Ishikawa (cell line): ENCODE results near the gene ZBTB6.

Experiments
- CEBPB ChIP-seq: IDR thresholded peaks from 2 replicates; pipeline ENCODE4 v1.6.1; 2012
- CREB1 ChIP-seq: IDR thresholded peaks from 2 replicates; pipeline ENCODE4 v1.6.1; 2012; ENCODE audit warnings: low read depth
- EGR1 ChIP-seq: IDR thresholded peaks from 2 replicates; pipeline ENCODE4 v1.6.1; 2012
- EP300 ChIP-seq: IDR thresholded peaks from 2 replicates; pipeline ENCODE4 v1.6.1; 2012; ENCODE audit warnings: borderline replicate concordance
- FOXM1 ChIP-seq: IDR thresholded peaks from 2 replicates; pipeline ENCODE4 v1.6.1; 2012; ENCODE audit warnings: low read depth, borderline replicate concordance
- MAX ChIP-seq: IDR thresholded peaks from 2 replicates; pipeline ENCODE4 v1.6.1; 2012
- NFIC ChIP-seq: IDR thresholded peaks from 2 replicates; pipeline ENCODE4 v1.6.1; 2012
- RAD21 ChIP-seq: IDR thresholded peaks from 2 replicates; pipeline ENCODE4 v1.6.1; 2012; ENCODE audit warnings: low read depth
- REST ChIP-seq: IDR thresholded peaks from 2 replicates; pipeline ENCODE4 v1.6.1; 2012; ENCODE audit warnings: low read depth, mild to moderate bottlenecking
- TAF1 ChIP-seq: IDR thresholded peaks from 2 replicates; pipeline ENCODE4 v1.6.1; 2012; ENCODE audit warnings: low read depth, mild to moderate bottlenecking
- TCF12 ChIP-seq: IDR thresholded peaks from 2 replicates; pipeline ENCODE4 v1.6.1; 2012; ENCODE audit warnings: low read depth
- TEAD4 ChIP-seq: IDR thresholded peaks from 2 replicates; pipeline ENCODE4 v1.6.1; 2012
- USF1 ChIP-seq: IDR thresholded peaks from 2 replicates; pipeline ENCODE4 v1.6.1; 2012
- YY1 ChIP-seq: IDR thresholded peaks from 2 replicates; pipeline ENCODE4 v1.6.1; 2012; ENCODE audit warnings: low read depth
- ZBTB7A ChIP-seq: IDR thresholded peaks from 2 replicates; pipeline ENCODE4 v1.6.1; 2012; ENCODE audit warnings: low read depth

The ZBTB6 gene

DNA sequence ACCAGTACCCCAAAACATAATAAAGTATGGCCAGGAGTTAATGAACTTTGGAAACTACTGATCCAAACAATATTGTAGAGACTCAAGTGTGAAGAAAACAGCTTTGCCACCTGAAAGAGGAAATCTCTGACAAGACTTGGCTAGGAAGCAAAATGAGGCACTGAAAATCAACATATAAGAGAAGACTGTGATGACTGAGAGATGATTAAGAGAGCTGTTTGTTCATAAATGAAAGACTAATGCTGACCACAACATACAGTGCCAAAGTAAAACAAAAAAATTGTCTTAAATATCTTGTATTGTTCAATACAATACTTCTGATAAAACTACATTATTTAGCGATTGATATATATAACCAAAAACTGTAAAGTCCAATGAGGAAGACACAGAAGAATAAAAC lies 15.2 kb downstream of the ZBTB6 start:
- TF ChIP-seq EGR1 (no peak), ZBTB7A (no peak), REST (no peak), TAF1 (no peak), MAX (no peak), NFIC (no peak), TCF12 (no peak), FOXM1 (no peak), RAD21 (no peak), USF1 (no peak), CEBPB (no peak), TEAD4 (no peak), CREB1 (no peak)

DNA sequence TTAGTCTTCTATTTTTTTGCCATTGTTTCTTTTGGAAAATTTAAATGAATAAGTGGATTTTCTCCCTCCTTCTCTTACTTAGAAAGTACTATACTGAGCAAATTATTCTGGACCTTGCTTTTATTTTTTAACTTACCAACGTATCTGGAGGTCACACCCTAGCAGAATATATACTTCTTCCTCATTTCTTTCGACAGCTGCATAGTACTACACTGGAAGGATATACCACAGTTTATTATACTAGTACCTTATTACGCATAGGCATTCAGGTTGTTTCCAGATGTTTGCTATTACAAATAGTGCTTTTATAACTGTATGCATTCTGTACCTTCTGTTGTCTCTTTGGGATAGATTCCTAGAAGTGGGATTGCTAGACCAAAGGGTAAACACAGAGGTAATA lies 24.6 kb downstream of the ZBTB6 start:
- TF ChIP-seq YY1: no peak
- no peak for TF ChIP-seq TEAD4
- TF ChIP-seq CREB1: no peak
- no peak for TF ChIP-seq FOXM1
- TF ChIP-seq EGR1: no peak
- TF ChIP-seq TCF12: no peak
- TF ChIP-seq REST: no peak
- TF ChIP-seq EP300: no peak
- no peak for TF ChIP-seq CEBPB
- TF ChIP-seq NFIC: no peak
- no peak for TF ChIP-seq TAF1
- TF ChIP-seq RAD21: no peak
- TF ChIP-seq USF1: no peak

GRCh38 chr9:122883125-122883524 lies 30.0 kb downstream of the ZBTB6 start:
- TF ChIP-seq TAF1 (no peak), EP300 (no peak), RAD21 (no peak), CEBPB (no peak), CREB1 (no peak), YY1 (no peak), FOXM1 (no peak), NFIC (no peak), EGR1 (no peak), REST (no peak), TEAD4 (no peak)

GRCh38 chr9:122879443-122879842 lies 33.7 kb downstream of the ZBTB6 start:
- TF ChIP-seq CREB1 (no peak), REST (no peak), USF1 (no peak), TAF1 (no peak), NFIC (no peak), TCF12 (no peak), ZBTB7A (no peak), MAX (no peak), FOXM1 (no peak), CEBPB (no peak), EP300 (no peak), EGR1 (no peak), YY1 (no peak), RAD21 (no peak), TEAD4 (no peak)
